Esophagus squamous epithelium (tissue), 4 donors: ENCODE measurements around the gene ZRANB1.

Experiments used
- POLR2A ChIP-seq, 4 donors: fragments of 450-650 bp; IDR thresholded peaks; one replicate each; pipeline ENCODE4 v1.6.1; 2017; ENCODE audit warnings: antibody characterized with exemption in 4 of 4, mild to moderate bottlenecking in 4 of 4, moderate library complexity in 3 of 4
- TF ChIP-seq, protein P1 (sequence below), 6 experiments: fragments of 450-650 bp in 4 of 6; fragments of 200-600 bp in 2 of 6; sonication (generic) in 2 of 6; IDR thresholded peaks; one replicate each; pipeline ENCODE4 v1.5.1; 2016 to 2019; ENCODE audit warnings: antibody characterized with exemption in 6 of 6, mild to moderate bottlenecking in 4 of 6, moderate library complexity in 4 of 6

- TF ChIP-seq, protein P1, sequence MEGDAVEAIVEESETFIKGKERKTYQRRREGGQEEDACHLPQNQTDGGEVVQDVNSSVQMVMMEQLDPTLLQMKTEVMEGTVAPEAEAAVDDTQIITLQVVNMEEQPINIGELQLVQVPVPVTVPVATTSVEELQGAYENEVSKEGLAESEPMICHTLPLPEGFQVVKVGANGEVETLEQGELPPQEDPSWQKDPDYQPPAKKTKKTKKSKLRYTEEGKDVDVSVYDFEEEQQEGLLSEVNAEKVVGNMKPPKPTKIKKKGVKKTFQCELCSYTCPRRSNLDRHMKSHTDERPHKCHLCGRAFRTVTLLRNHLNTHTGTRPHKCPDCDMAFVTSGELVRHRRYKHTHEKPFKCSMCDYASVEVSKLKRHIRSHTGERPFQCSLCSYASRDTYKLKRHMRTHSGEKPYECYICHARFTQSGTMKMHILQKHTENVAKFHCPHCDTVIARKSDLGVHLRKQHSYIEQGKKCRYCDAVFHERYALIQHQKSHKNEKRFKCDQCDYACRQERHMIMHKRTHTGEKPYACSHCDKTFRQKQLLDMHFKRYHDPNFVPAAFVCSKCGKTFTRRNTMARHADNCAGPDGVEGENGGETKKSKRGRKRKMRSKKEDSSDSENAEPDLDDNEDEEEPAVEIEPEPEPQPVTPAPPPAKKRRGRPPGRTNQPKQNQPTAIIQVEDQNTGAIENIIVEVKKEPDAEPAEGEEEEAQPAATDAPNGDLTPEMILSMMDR (IDR thresholded peaks at IDR 0.05): no peak
- no peak for TF ChIP-seq POLR2A (IDR thresholded peaks at IDR 0.05)
These were observed 35.2 kb downstream of the ZRANB1 start for GRCh38 chr10:124977161-124977560.
